Retinal pigment epithelial cell (primary cell): Measurements from ENCODE around the gene PRTFDC1.
"Not testable (repeated sequence)": the region's sequence is repeated elsewhere in the genome, so short reads cannot be mapped to it uniquely, and the experiment has no call there.

Experiments
- DNase-seq: peaks from one replicate; pipeline ENCODE4 v3.0.0-alpha.2; 2010; ENCODE audit warnings: low read depth
- H3K4me3 ChIP-seq: 2 replicates; pipeline ENCODE4 v1.5.1; 2011; ENCODE audit warnings: mild to moderate bottlenecking, low read length, control low read depth, moderate library complexity
- CTCF ChIP-seq: conservative IDR thresholded peaks from 2 replicates; pipeline ENCODE4 v1.5.1; 2011; ENCODE audit warnings: low read depth, low read length, control low read depth, inconsistent platforms

PRTFDC1 gene

GRCh38 chr10:24920907-24921881 is 31.2 kb downstream of the PRTFDC1 start:
- H3K4me3 ChIP-seq = no peak overlapping the region
- TF ChIP-seq CTCF = no peak
- peak; percentile 74 for DNase-seq

- DNase-seq, H3K4me3 ChIP-seq: not testable (repeated sequence)
Observed at GRCh38 chr10:24920192-24920591, 32.2 kb downstream of the PRTFDC1 start.

- not testable (repeated sequence) for H3K4me3 ChIP-seq, DNase-seq
Observed at GRCh38 chr10:24919629-24920028, 32.8 kb downstream of the PRTFDC1 start.

GRCh38 chr10:24917979-24918378 is 34.4 kb downstream of the PRTFDC1 start:
- TF ChIP-seq CTCF = no peak
- no peak for DNase-seq
- no peak overlapping the region for H3K4me3 ChIP-seq

GRCh38 chr10:24917493-24917892 is 34.9 kb downstream of the PRTFDC1 start:
- no peak for TF ChIP-seq CTCF
- H3K4me3 ChIP-seq = no peak overlapping the region

GRCh38 chr10:24916365-24916764 is 36.0 kb downstream of the PRTFDC1 start:
- TF ChIP-seq CTCF = no peak
- no peak overlapping the region for H3K4me3 ChIP-seq
- no peak for DNase-seq

More at GRCh38 chr10:24917493-24917892, 34.9 kb downstream of the PRTFDC1 start:
- DNase-seq = no peak

- no peak overlapping the region for H3K4me3 ChIP-seq
- no peak for TF ChIP-seq CTCF
- DNase-seq = no peak
Observed at GRCh38 chr10:24915304-24915703, 37.1 kb downstream of the PRTFDC1 start.

GRCh38 chr10:24914148-24914547 is 38.3 kb downstream of the PRTFDC1 start:
- no peak overlapping the region for H3K4me3 ChIP-seq
- no peak for DNase-seq
- no peak for TF ChIP-seq CTCF
